T-cell (primary cell): ENCODE results near the gene RRP15. TPM values are rescaled to one million over a fixed set of nuclear protein-coding genes. Genes with fewer than 3 reads are reported as not detected.
A peak's percentile ranks its signal among the peaks of the same experiment; 100 is the strongest.

Experiments
- ATAC-seq, 4 experiments: fragments of 200-7000 bp in 3 of 4; fragments of 150-1000 bp in 1 of 4; cut with Tn5 transposase; replicated peaks in 1 of 4; 1 replicate in 3 of 4; 2 replicates in 1 of 4; pipeline ENCODE4 v1.10.0; 2021; ENCODE audit warnings: moderate library complexity in 3 of 4, mild to moderate bottlenecking in 2 of 4, moderate number of reproducible peaks in 1 of 4
- CTCF ChIA-PET, 2 donors: fragments of 300-600 bp; sonication (Branson Sonifier 250); formaldehyde crosslinking; loops; one replicate each; lab custom pipeline; 2022; ENCODE audit warnings: antibody characterized with exemption in 2 of 2; lab: Charles Lee
- POLR2A ChIA-PET, 2 donors: fragments of 300-600 bp; sonication (Branson Sonifier 250); formaldehyde crosslinking; loops; one replicate each; lab custom pipeline; 2022; ENCODE audit warnings: antibody characterized with exemption in 2 of 2; lab: Charles Lee
- DNase-seq, 35 experiments: peaks; one replicate each; pipeline versions ENCODE4 v3.0.0 to v3.0.0-alpha.2; 2013 to 2023
- H3K27ac ChIP-seq: one replicate; pipeline ENCODE4 v1.5.1; 2013; ENCODE audit warnings: low read length
- H3K27me3 ChIP-seq, 2 experiments: replicated peaks in 1 of 2; 1 replicate in 1 of 2; 2 replicates in 1 of 2; pipeline versions ENCODE4 v1.6.1 to v1.7.0; 2013; ENCODE audit warnings: low read length in 1 of 2, mixed read lengths in 1 of 2; ENCODE audit not compliant: control insufficient read depth in 2 of 2, insufficient read depth in 2 of 2; ENCODE audit errors: extremely low read depth in 1 of 2
- H3K36me3 ChIP-seq, 2 donors: 1 replicate in 1 of 2; 2 replicates in 1 of 2; pipeline versions ENCODE4 v1.6.1 to v1.7.0; 2013; ENCODE audit warnings: low read length in 1 of 2; ENCODE audit not compliant: control insufficient read depth in 2 of 2, insufficient read depth in 1 of 2; ENCODE audit errors: extremely low read depth in 1 of 2
- H3K4me1 ChIP-seq, 2 experiments: 1 replicate in 1 of 2; 2 replicates in 1 of 2; pipeline versions ENCODE4 v1.6.1 to v1.7.0; 2013; ENCODE audit warnings: low read length in 2 of 2, mixed read lengths in 1 of 2; ENCODE audit not compliant: insufficient read depth in 2 of 2, control insufficient read depth in 1 of 2; ENCODE audit errors: extremely low read depth in 1 of 2
- H3K4me3 ChIP-seq, 2 donors: 1 replicate in 1 of 2; 2 replicates in 1 of 2; pipeline versions ENCODE4 v1.5.1 to v1.7.0; 2013; ENCODE audit warnings: mild to moderate bottlenecking in 2 of 2, low read length in 1 of 2, moderate library complexity in 1 of 2; ENCODE audit not compliant: control insufficient read depth in 1 of 2; ENCODE audit errors: extremely low read depth in 1 of 2
- H3K9me3 ChIP-seq: 2 replicates; pipeline ENCODE4 v1.7.0; 2013
- H3K27ac Mint-ChIP-seq, 2 donors: one replicate each; pipeline ENCODE4 v1.8.0; 2020 to 2021; ENCODE audit warnings: mild to moderate bottlenecking in 2 of 2, mixed read lengths in 2 of 2
- H3K27me3 Mint-ChIP-seq, 2 donors: one replicate each; pipeline ENCODE4 v1.8.0; 2021 to 2022; ENCODE audit warnings: mixed read lengths in 2 of 2
- H3K36me3 Mint-ChIP-seq: one replicate; pipeline ENCODE4 v1.8.0; 2021; ENCODE audit warnings: mixed read lengths
- H3K4me1 Mint-ChIP-seq, 3 donors: one replicate each; pipeline ENCODE4 v1.8.0; 2020 to 2022; ENCODE audit warnings: mixed read lengths in 3 of 3, mild to moderate bottlenecking in 1 of 3
- H3K4me3 Mint-ChIP-seq, 3 donors: one replicate each; pipeline ENCODE4 v1.8.0; 2020 to 2022; ENCODE audit warnings: mild to moderate bottlenecking in 3 of 3, mixed read lengths in 3 of 3, moderate library complexity in 3 of 3
- H3K9me3 Mint-ChIP-seq, 3 donors: one replicate each; pipeline ENCODE4 v1.8.0; 2020 to 2022; ENCODE audit warnings: mixed read lengths in 3 of 3
- WGBS: methylation state at CpG from one replicate; pipeline ENCODE4 v1.1.5; 2013; ENCODE audit warnings: missing lambda C conversion rate; ENCODE audit not compliant: insufficient coverage; 5-methylcytosine and 5-hydroxymethylcytosine counted together
- total RNA-seq, 35 experiments: library from RNA in 6 of 35; stranded (reverse) in 6 of 35; fragments of 120-200 nt in 1 of 35; gene quantifications; one replicate each; pipeline versions ENCODE4 v1.2.1 to v1.2.4 and lab custom pipeline; 2013 to 2026

The RRP15 gene
- total RNA-seq, 5 donors from 2014 or later (not counting 1 experiment from before 2014, with no cell fraction given), result 11.7 to 20.9 (median 17.0) TPM

DNA sequence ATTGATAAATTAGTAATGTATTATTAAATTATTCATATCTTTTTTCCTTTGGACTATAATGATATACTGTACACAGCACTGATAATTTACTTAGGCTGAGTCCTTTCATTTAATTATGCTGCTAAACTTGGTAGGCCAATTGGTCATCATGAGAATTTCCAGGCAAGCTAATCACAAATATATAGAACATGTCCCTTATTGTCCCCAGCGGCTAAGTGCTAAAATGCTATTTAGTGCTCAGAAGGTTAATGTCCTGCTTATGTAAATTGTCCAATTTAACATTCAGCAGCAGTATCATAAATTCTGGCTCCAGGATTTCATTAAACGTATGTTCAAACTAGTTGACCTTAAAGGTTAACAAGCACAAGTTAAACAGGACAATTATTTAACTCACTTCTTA is 30.0 kb upstream of the RRP15 start:
- Histone ChIP-seq H3K36me3 (no peaks in the 10 kb centered on the region), H3K27me3 (no peaks in the 10 kb centered on the region), H3K4me1 (no peaks in the 10 kb centered on the region), H3K27ac (no peak overlapping the region), H3K9me3 (no peaks in the 10 kb centered on the region), H3K4me3 (no peak overlapping the region)
- no peak overlapping the region for H3K27ac Mint-ChIP-seq
- H3K36me3 Mint-ChIP-seq, result no peaks in the 10 kb centered on the region
- H3K4me1 Mint-ChIP-seq, result no peaks in the 10 kb centered on the region
- H3K27me3 Mint-ChIP-seq, result peaks cover 17 to 20% of the 10 kb centered on the region in 2 donors
- ChIA-PET POLR2A (no interaction called here), CTCF (no interaction called here)
- H3K9me3 Mint-ChIP-seq, result peaks cover 2 to 5% (median 4%) of the 10 kb centered on the region in 3 donors
- no peak for DNase-seq
- ATAC-seq, result no peak
- H3K4me3 Mint-ChIP-seq, result no peak overlapping the region
- WGBS, result 80% methylated on average over 1 of the region's 2 CpGs

DNA sequence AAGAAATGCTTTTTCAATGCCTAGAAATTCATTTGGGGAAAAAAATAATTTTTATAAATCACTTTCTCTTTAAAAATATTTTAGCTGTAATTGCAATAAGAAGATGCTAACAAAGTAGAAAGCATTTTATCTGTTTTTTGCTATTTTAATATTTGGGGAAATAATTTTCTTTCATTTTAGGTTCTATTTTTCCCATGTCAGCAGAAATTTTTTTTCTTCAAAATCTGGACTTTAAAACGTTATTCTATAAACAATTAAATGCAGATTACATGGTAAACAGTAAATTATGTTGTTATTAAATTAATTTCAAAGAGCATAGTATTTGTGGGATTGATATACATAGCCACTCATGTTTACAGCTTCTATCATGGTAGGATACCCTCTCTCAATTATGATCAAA is 27.7 kb upstream of the RRP15 start:
- no peak overlapping the region for H3K27ac ChIP-seq
- H3K27me3 ChIP-seq, result peaks cover 0 to 3% of the 10 kb centered on the region in 2 experiments
- Mint-ChIP-seq H3K4me3 (no peak overlapping the region), H3K27me3 (peaks cover 12 to 19% of the 10 kb centered on the region in 2 donors), H3K27ac (no peak overlapping the region), H3K4me1 (no peaks in the 10 kb centered on the region), H3K9me3 (peaks cover 2 to 5% (median 4%) of the 10 kb centered on the region in 3 donors), H3K36me3 (no peaks in the 10 kb centered on the region)
- ChIA-PET CTCF (no interaction called here), POLR2A (no interaction called here)
- WGBS, result no CpG with 5 or more reads among the region's 1 CpG
- H3K9me3 ChIP-seq, result no peaks in the 10 kb centered on the region
- no peaks in the 10 kb centered on the region for H3K4me1 ChIP-seq
- ATAC-seq (no peak), DNase-seq (no peak)
- no peaks in the 10 kb centered on the region for H3K36me3 ChIP-seq
- no peak overlapping the region for H3K4me3 ChIP-seq

DNA sequence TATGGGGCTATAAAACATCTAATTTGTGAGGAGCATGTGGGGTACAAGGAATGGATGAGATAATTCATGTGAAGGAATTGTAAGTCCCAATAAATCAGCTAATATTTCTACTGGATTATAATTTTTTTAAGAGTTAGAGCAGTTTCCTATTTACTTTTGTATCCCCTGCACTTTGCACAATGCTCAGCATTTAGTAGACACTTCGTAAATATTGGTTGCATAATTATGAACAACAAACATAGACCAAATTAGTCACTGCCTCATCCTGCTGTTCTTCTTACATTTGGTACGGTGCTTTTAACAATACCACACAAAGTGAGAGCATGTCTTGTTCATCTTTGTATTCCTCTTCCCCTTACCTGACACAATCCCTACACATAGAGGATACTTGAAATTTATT is 27.1 kb upstream of the RRP15 start:
- WGBS, result no CpG with 5 or more reads among the region's 2 CpGs
- peaks cover 0 to 3% of the 10 kb centered on the region in 2 experiments for H3K27me3 ChIP-seq
- H3K4me1 ChIP-seq, result no peaks in the 10 kb centered on the region
- Mint-ChIP-seq H3K27ac (no peak overlapping the region), H3K27me3 (peaks cover 12 to 25% of the 10 kb centered on the region in 2 donors), H3K9me3 (peaks cover 2 to 5% (median 4%) of the 10 kb centered on the region in 3 donors), H3K4me3 (no peak overlapping the region), H3K36me3 (no peaks in the 10 kb centered on the region), H3K4me1 (no peaks in the 10 kb centered on the region)
- no peaks in the 10 kb centered on the region for H3K9me3 ChIP-seq
- no peak for DNase-seq
- CTCF ChIA-PET, result no interaction called here
- POLR2A ChIA-PET, result no interaction called here
- no peak overlapping the region for H3K4me3 ChIP-seq
- no peak overlapping the region for H3K27ac ChIP-seq
- ATAC-seq, result no peak
- H3K36me3 ChIP-seq, result no peaks in the 10 kb centered on the region

DNA sequence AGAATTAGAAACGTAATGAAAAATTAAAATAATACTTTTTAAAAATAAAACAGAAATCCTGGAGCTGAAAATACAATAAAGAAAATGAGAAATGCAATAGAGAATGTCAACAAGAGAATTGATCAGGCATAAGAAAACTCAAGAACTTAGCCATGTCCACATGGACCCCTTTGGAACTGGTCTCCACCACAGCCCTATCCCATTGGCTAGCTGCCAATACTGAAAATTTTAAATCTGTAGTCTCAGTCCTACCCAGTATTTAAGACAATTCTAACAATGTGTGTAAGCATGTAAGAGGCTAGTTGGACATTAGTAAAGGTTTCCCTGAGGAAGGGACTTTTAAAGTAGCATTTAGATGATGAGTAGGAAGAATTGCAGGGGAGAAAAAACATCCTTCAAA is 25.8 kb upstream of the RRP15 start:
- no CpG with 5 or more reads among the region's 1 CpG for WGBS
- no peak for DNase-seq
- no peaks in the 10 kb centered on the region for H3K4me1 Mint-ChIP-seq
- no peaks in the 10 kb centered on the region for H3K9me3 ChIP-seq
- no peaks in the 10 kb centered on the region for H3K4me1 ChIP-seq
- no peaks in the 10 kb centered on the region for H3K36me3 ChIP-seq
- ChIA-PET POLR2A (interaction anchor here in 1 of 2 donors (0.6 kb wide), 1 partner anchor 1877 kb away, joined by 9 read pairs; no protein-coding TSS in a partner anchor), CTCF (no interaction called here)
- H3K4me3 ChIP-seq, result no peak overlapping the region
- no peaks in the 10 kb centered on the region for H3K36me3 Mint-ChIP-seq
- H3K27ac ChIP-seq, result no peak overlapping the region
- H3K27me3 ChIP-seq, result peaks cover 0 to 7% of the 10 kb centered on the region in 2 experiments
- ATAC-seq, result no peak
- H3K4me3 Mint-ChIP-seq, result no peak overlapping the region
- peaks cover 7 to 21% of the 10 kb centered on the region in 2 donors for H3K27me3 Mint-ChIP-seq
- H3K9me3 Mint-ChIP-seq, result peaks cover 2 to 5% (median 4%) of the 10 kb centered on the region in 3 donors
- H3K27ac Mint-ChIP-seq, result no peak overlapping the region

DNA sequence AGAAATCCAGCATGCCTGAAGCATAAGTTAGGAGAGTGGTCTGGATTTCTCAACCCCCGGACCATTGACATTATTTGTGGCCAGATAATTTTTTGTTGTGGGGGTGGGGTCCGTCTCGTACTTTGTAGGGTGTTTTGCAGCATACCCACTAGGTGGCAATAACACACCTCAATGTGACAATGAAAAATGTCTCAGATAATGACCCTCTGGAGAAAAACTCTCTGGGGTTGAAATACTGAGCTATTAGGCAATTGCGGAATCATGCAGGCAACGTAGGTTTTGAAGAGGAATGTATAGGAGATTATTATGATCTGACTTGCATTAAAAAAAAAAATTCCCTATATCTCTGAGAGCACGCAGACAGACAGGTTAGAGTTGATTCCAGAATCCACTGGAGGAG is 25.3 kb upstream of the RRP15 start:
- Histone ChIP-seq H3K27ac (no peak overlapping the region), H3K4me1 (no peaks in the 10 kb centered on the region), H3K27me3 (peaks cover 0 to 7% of the 10 kb centered on the region in 2 experiments), H3K4me3 (no peak overlapping the region), H3K36me3 (no peaks in the 10 kb centered on the region), H3K9me3 (no peaks in the 10 kb centered on the region)
- Mint-ChIP-seq H3K36me3 (no peaks in the 10 kb centered on the region), H3K4me1 (no peaks in the 10 kb centered on the region), H3K27me3 (peaks cover 7 to 25% of the 10 kb centered on the region in 2 donors), H3K9me3 (peaks cover 2 to 5% (median 4%) of the 10 kb centered on the region in 3 donors), H3K27ac (no peak overlapping the region), H3K4me3 (no peak overlapping the region)
- ChIA-PET POLR2A (no interaction called here), CTCF (interaction anchor here in 1 of 2 donors (0.6 kb wide), 2 partner anchors 15 to 772 kb away, joined by 3 read pairs; no protein-coding TSS in a partner anchor)
- DNase-seq (peak in 1 of 35 experiments; percentile 6), ATAC-seq (no peak)
- no CpG with 5 or more reads among the region's 6 CpGs for WGBS

DNA sequence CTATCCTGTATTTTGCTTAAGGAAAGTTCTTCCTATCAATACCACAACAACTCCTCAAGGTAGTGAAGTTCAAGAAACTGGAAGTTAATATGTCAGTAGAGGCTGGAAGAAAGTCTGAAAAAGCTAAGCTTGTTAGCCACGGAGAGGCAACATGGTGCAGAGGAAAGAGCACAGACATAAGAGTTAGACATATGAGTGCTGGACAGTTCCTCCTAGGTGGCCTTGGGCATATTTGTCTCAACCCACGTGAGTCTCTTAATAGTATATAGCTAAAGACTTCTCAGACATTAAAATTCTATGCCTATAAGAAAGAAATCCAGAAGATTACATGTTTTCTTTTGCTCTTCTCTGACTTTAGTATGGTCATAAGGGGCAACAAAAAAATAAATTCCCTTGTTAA is 22.8 kb upstream of the RRP15 start:
- no peaks in the 10 kb centered on the region for H3K36me3 Mint-ChIP-seq
- H3K9me3 Mint-ChIP-seq, result peaks cover 2 to 5% (median 4%) of the 10 kb centered on the region in 3 donors
- CTCF ChIA-PET, result no interaction called here
- H3K27me3 ChIP-seq, result peaks cover 0 to 11% of the 10 kb centered on the region in 2 experiments
- H3K36me3 ChIP-seq, result no peaks in the 10 kb centered on the region
- no peaks in the 10 kb centered on the region for H3K9me3 ChIP-seq
- no peak overlapping the region for H3K27ac ChIP-seq
- ATAC-seq, result no peak
- peaks cover 9 to 27% of the 10 kb centered on the region in 2 donors for H3K27me3 Mint-ChIP-seq
- no peaks in the 10 kb centered on the region for H3K4me1 ChIP-seq
- no peak overlapping the region for H3K4me3 Mint-ChIP-seq
- POLR2A ChIA-PET, result no interaction called here
- H3K27ac Mint-ChIP-seq, result no peak overlapping the region
- no peak for DNase-seq
- 56% methylated on average over 1 of the region's 2 CpGs for WGBS
- no peaks in the 10 kb centered on the region for H3K4me1 Mint-ChIP-seq
- no peak overlapping the region for H3K4me3 ChIP-seq
